Esophagus muscularis mucosa (tissue), 4 donors: ENCODE data around the gene FBXW10B. TPM values are rescaled to one million over a fixed set of nuclear protein-coding genes. Genes with fewer than 3 reads are reported as not detected.
"Not testable (repeated sequence)": the region's sequence is repeated elsewhere in the genome, so short reads cannot be mapped to it uniquely, and the experiment has no call there.

ENCODE experiments used
- DNase-seq: peaks from one replicate; pipeline ENCODE4 v3.0.0-alpha.2; 2017; ENCODE audit errors: extremely low spot score
- H3K27ac ChIP-seq, 4 donors: fragments of 200-600 bp; sonication (generic); replicated peaks in 1 of 4; 1 replicate in 3 of 4; 2 replicates in 1 of 4; pipeline ENCODE4 v1.5.1; 2016 to 2019; ENCODE audit warnings: mild to moderate bottlenecking in 1 of 4
- H3K27me3 ChIP-seq, 4 donors: fragments of 200-600 bp; sonication (generic); one replicate each; pipeline versions ENCODE4 v1.5.1 to v1.6.0; 2016 to 2019
- H3K36me3 ChIP-seq, 4 donors: fragments of 200-600 bp; sonication (generic); one replicate each; pipeline ENCODE4 v1.5.1; 2016 to 2019
- H3K4me1 ChIP-seq, 4 donors: fragments of 200-600 bp; sonication (generic); one replicate each; pipeline ENCODE4 v1.5.1; 2016 to 2019
- H3K4me3 ChIP-seq, 4 donors: fragments of 200-600 bp; sonication (generic); 1 replicate in 2 of 4; 2 replicates in 2 of 4; pipeline ENCODE4 v1.5.1; 2016 to 2019; ENCODE audit warnings: mild to moderate bottlenecking in 4 of 4, moderate library complexity in 1 of 4
- H3K9me3 ChIP-seq, 4 donors: fragments of 200-600 bp; sonication (generic); 1 replicate in 3 of 4; 2 replicates in 1 of 4; pipeline ENCODE4 v1.5.1; 2016 to 2019
- POLR2AphosphoS5 ChIP-seq, 2 donors: sonication (generic); formaldehyde crosslinking; IDR thresholded peaks; one replicate each; pipeline ENCODE4 v1.6.1; 2017; ENCODE audit warnings: antibody characterized with exemption in 2 of 2
- WGBS: methylation state at CpG from one replicate; pipeline ENCODE4 v1.1.5; 2018; 5-methylcytosine and 5-hydroxymethylcytosine counted together
- intact Hi-C: fragments of 100-400 bp; cut with DNase I; formaldehyde crosslinking; loops from one replicate; pipeline ENCODE4 v1.15.1; 2023
- total RNA-seq, 4 donors: library from RNA; depleted of rRNA; stranded (reverse); fragments of >200 nt; gene quantifications; one replicate each; pipeline versions ENCODE4 v1.1.0 to v1.2.1, GENCODE V29; 2016

Gene FBXW10B
- total RNA-seq, 4 donors from 2014 or later: 0.52 TPM; not detected in 3

GRCh38 chr17:15645942-15646312 lies 26.4 kb upstream of the FBXW10B start:
- WGBS: 24% methylated on average over 4 of the region's 5 CpGs
- intact Hi-C loops, H3K27me3 ChIP-seq, H3K4me3 ChIP-seq, DNase-seq, H3K36me3 ChIP-seq, H3K9me3 ChIP-seq: not testable (repeated sequence)
- Histone ChIP-seq H3K4me1 (peaks cover 18 to 73% (median 46%) of the 10 kb centered on the region in 4 donors), H3K27ac (peak overlapping the region; percentile 75 to 82 (median 79))
- peak in 1 of 2 donors; percentile 48 for TF ChIP-seq POLR2AphosphoS5 (IDR thresholded peaks at IDR 0.05)

GRCh38 chr17:15645099-15645941 lies 25.8 kb upstream of the FBXW10B start:
- DNase-seq, H3K36me3 ChIP-seq, H3K9me3 ChIP-seq, H3K27me3 ChIP-seq, intact Hi-C loops: not testable (repeated sequence)
- Histone ChIP-seq H3K27ac (peak overlapping the region; percentile 75 to 82 (median 79)), H3K4me1 (peaks cover 15 to 67% (median 40%) of the 10 kb centered on the region in 4 donors), H3K4me3 (peak overlapping the region in 1 of 4 donors; percentile 15)
- 40% methylated on average over 10 of the region's 10 CpGs for WGBS

GRCh38 chr17:15642505-15643251 lies 23.2 kb upstream of the FBXW10B start:
- Histone ChIP-seq H3K4me1 (peaks cover 7 to 41% (median 17%) of the 10 kb centered on the region in 4 donors), H3K4me3 (peak overlapping the region in 2 of 4 donors; percentile 26 to 30)
- WGBS: 89% methylated on average over 1 of the region's 12 CpGs
- H3K27me3 ChIP-seq, H3K36me3 ChIP-seq, DNase-seq, H3K27ac ChIP-seq, H3K9me3 ChIP-seq, intact Hi-C loops: not testable (repeated sequence)

GRCh38 chr17:15642014-15642413 lies 22.5 kb upstream of the FBXW10B start:
- H3K27me3 ChIP-seq, intact Hi-C loops, H3K9me3 ChIP-seq, H3K36me3 ChIP-seq, H3K27ac ChIP-seq, DNase-seq: not testable (repeated sequence)
- Histone ChIP-seq H3K4me3 (peak overlapping the region in 2 of 4 donors; percentile 26 to 30), H3K4me1 (peaks cover 7 to 39% (median 16%) of the 10 kb centered on the region in 4 donors)
- no CpG with 5 or more reads among the region's 4 CpGs for WGBS

GRCh38 chr17:15630930-15631453 lies 11.5 kb upstream of the FBXW10B start:
- WGBS: 87% methylated on average over 2 of the region's 2 CpGs
- H3K27me3 ChIP-seq, H3K4me1 ChIP-seq, DNase-seq, H3K4me3 ChIP-seq, H3K9me3 ChIP-seq, intact Hi-C loops, H3K27ac ChIP-seq: not testable (repeated sequence)
- peaks cover 5 to 64% (median 39%) of the 10 kb centered on the region in 4 donors for H3K36me3 ChIP-seq

- peaks cover 5 to 63% (median 38%) of the 10 kb centered on the region in 4 donors for H3K36me3 ChIP-seq
- DNase-seq, H3K9me3 ChIP-seq, H3K4me3 ChIP-seq, H3K4me1 ChIP-seq, intact Hi-C loops, H3K27me3 ChIP-seq, H3K27ac ChIP-seq: not testable (repeated sequence)
- 89% methylated on average over 7 of the region's 7 CpGs for WGBS
Observed at GRCh38 chr17:15629991-15630390, 10.5 kb upstream of the FBXW10B start.

GRCh38 chr17:15623661-15624209 lies 4.2 kb upstream of the FBXW10B start:
- H3K27ac ChIP-seq, H3K4me3 ChIP-seq, intact Hi-C loops, H3K4me1 ChIP-seq, DNase-seq, H3K9me3 ChIP-seq, H3K27me3 ChIP-seq: not testable (repeated sequence)
- H3K36me3 ChIP-seq: peaks cover 5 to 23% (median 14%) of the 10 kb centered on the region in 4 donors
- 59% methylated on average over 3 of the region's 3 CpGs for WGBS

DNA sequence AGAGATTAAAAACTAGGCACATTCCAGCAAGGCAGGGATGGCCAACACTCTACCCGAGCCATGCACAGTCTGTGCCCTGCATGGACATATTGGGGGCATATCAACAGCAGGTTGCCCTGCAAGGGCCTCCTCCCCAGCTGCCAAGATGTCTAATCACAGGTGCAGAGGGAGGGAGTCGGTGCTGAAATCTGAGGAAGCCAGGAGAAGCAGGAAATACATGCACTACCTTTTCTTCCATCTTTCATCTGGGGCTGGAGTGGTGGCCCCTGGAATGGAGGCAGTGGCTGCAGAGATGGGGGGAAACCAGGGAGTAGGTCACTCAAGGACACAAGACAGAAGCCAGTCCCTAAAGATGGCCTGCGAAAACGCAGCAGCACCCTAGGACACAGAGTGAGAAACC lies 3.8 kb upstream of the FBXW10B start:
- H3K27ac ChIP-seq, H3K4me3 ChIP-seq, intact Hi-C loops, H3K4me1 ChIP-seq, DNase-seq, H3K9me3 ChIP-seq, H3K27me3 ChIP-seq: not testable (repeated sequence)
- WGBS: 96% methylated on average over 3 of the region's 4 CpGs
- H3K36me3 ChIP-seq: peaks cover 5 to 18% (median 10%) of the 10 kb centered on the region in 4 donors

DNA sequence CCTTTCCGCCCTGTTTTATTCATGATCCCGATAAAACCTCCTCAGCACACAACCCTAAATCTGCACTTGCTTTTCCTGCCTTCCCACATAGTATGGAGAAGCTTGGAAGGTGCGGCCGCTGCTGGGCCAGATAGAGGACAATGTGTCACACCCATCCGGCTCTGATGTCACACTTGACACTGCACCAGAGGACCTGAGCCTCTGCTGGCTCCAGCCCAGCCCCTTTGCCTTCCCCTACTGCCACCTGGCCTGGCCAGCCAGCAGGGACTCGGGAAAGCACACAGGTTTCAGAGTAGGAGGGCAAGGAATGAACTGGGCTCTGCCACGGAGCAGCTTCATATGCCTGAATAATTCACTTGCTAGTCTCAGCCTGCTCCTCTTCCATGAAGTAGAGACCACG lies 2.6 kb upstream of the FBXW10B start:
- H3K9me3 ChIP-seq, H3K27ac ChIP-seq, intact Hi-C loops, H3K4me1 ChIP-seq, H3K4me3 ChIP-seq, DNase-seq, H3K27me3 ChIP-seq: not testable (repeated sequence)
- H3K36me3 ChIP-seq: peaks cover 0 to 10% (median 3%) of the 10 kb centered on the region in 4 donors
- 95% methylated on average over 2 of the region's 8 CpGs for WGBS

GRCh38 chr17:15616828-15617227 lies 2.7 kb downstream of the FBXW10B start:
- H3K27ac ChIP-seq, DNase-seq, H3K36me3 ChIP-seq, H3K4me1 ChIP-seq, H3K9me3 ChIP-seq, H3K27me3 ChIP-seq, intact Hi-C loops, H3K4me3 ChIP-seq: not testable (repeated sequence)
- 54% methylated on average over 3 of the region's 4 CpGs for WGBS

DNA sequence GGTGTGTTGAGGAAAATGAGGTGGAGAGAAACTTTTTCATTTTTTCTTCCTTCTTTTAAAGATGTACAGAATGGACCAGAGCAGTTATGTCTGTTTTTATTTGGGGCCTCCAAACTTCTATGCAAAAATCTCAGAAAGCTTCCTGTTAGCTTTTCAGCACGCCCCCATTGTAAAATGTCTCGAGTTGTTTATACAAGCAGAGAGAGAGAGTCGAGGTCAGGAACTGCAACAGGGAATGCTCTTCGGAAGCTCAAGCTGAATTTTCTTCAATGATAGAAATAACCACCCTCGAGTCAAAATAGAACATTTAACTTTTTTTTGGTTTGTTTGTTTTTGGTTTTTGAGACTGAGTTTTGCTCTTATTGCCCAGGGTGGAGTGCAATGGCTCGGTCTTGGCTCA lies 3.7 kb downstream of the FBXW10B start:
- H3K36me3 ChIP-seq, H3K9me3 ChIP-seq, H3K4me3 ChIP-seq, H3K27ac ChIP-seq, DNase-seq, H3K27me3 ChIP-seq, intact Hi-C loops, H3K4me1 ChIP-seq: not testable (repeated sequence)
- WGBS: 64% methylated on average over 6 of the region's 6 CpGs

DNA sequence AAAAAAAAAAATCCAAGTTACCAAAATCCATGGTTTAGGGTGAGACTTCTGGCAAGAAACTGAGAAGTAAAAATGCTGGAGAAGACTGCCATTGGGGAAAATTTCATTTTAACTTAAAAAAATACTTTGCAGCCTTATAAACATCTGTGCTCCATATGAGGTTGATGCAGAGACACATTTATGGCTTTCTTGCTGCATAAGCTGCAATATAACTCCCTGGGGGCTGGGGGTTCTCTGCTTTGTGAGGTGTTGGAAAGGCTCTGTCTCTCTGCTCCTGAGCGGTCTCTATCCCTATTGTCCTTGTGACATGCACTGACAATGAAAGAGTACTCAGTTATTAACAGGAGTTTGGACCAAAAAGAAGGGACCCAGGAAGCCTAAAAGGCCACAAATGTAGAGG lies 6.4 kb downstream of the FBXW10B start:
- intact Hi-C loops: not testable (repeated sequence)
- WGBS: no CpG with 5 or more reads among the region's 1 CpG

More for the DNA sequence above, 6.4 kb downstream of the FBXW10B start:
- H3K9me3 ChIP-seq, H3K36me3 ChIP-seq, H3K4me1 ChIP-seq, H3K27ac ChIP-seq, H3K4me3 ChIP-seq, DNase-seq, H3K27me3 ChIP-seq: not testable (repeated sequence)
